ENCODE results near the gene CLCNKA.

Gene CLCNKA

GRCh38 chr1:16021681-16022080, at the start of gene CLCNKA:
CLCNKA (plus strand) TSS chr1:16022036; CDS start chr1:16022620, 584 bp downstream.
- Mint-ChIP-seq H3K27ac (no peak within 1 kb of the TSS), H3K27me3 (ENCODE audit: low read depth, poor library complexity) (peaks cover 37% of the 10 kb centered on the region), H3K4me3 (no peak within 1 kb of the TSS), H3K36me3 (ENCODE audit: low read depth) (no peaks in the 10 kb centered on the region), H3K4me1 (peaks cover 42% of the 10 kb centered on the region), H3K9me3 (no peaks in the 10 kb centered on the region)
- no peak for TF ChIP-seq CTCF (IDR thresholded peaks at IDR 0.05)
- DNase-seq = no peak

- DNase-seq = no peak
- Mint-ChIP-seq H3K4me3 (no peak overlapping the region), H3K36me3 (ENCODE audit: low read depth) (peaks cover 60% of the 10 kb centered on the region), H3K9me3 (peaks cover 42% of the 10 kb centered on the region), H3K4me1 (peaks cover 18% of the 10 kb centered on the region), H3K27ac (no peak overlapping the region), H3K27me3 (ENCODE audit: low read depth, poor library complexity) (peaks cover 11% of the 10 kb centered on the region)
- no peak for TF ChIP-seq CTCF (IDR thresholded peaks at IDR 0.05)
These were observed 49.4 kb upstream of the CLCNKA start for GRCh38 chr1:15972409-15972808.

- TF ChIP-seq CTCF (IDR thresholded peaks at IDR 0.05) = no peak
- Mint-ChIP-seq H3K27ac (no peak overlapping the region), H3K36me3 (ENCODE audit: low read depth) (peaks cover 47% of the 10 kb centered on the region)
These were observed 48.1 kb upstream of the CLCNKA start for GRCh38 chr1:15973772-15974171.

GRCh38 chr1:15974855-15975254, 47.0 kb upstream of the CLCNKA start:
- peak overlapping the region; percentile 91 for H3K4me3 Mint-ChIP-seq
- TF ChIP-seq CTCF (IDR thresholded peaks at IDR 0.05) = no peak
- H3K9me3 Mint-ChIP-seq = peaks cover 44% of the 10 kb centered on the region
- peak overlapping the region; percentile 72 for H3K27ac Mint-ChIP-seq
- H3K27me3 Mint-ChIP-seq (ENCODE audit: low read depth, poor library complexity) = peaks cover 3% of the 10 kb centered on the region
- no peak for DNase-seq
- H3K36me3 Mint-ChIP-seq (ENCODE audit: low read depth) = peaks cover 37% of the 10 kb centered on the region
- H3K4me1 Mint-ChIP-seq = peaks cover 18% of the 10 kb centered on the region

More at GRCh38 chr1:15973772-15974171, 48.1 kb upstream of the CLCNKA start:
- Mint-ChIP-seq H3K4me3 (no peak overlapping the region), H3K27me3 (ENCODE audit: low read depth, poor library complexity) (peaks cover 7% of the 10 kb centered on the region), H3K4me1 (peaks cover 18% of the 10 kb centered on the region), H3K9me3 (peaks cover 41% of the 10 kb centered on the region)
- no peak for DNase-seq

- peak; percentile 80 for DNase-seq
- H3K9me3 Mint-ChIP-seq = peaks cover 39% of the 10 kb centered on the region
- peak overlapping the region; percentile 91 for H3K4me3 Mint-ChIP-seq
- no peak for TF ChIP-seq CTCF (IDR thresholded peaks at IDR 0.05)
- peaks cover 32% of the 10 kb centered on the region for H3K36me3 Mint-ChIP-seq (ENCODE audit: low read depth)
- peaks cover 2% of the 10 kb centered on the region for H3K27me3 Mint-ChIP-seq (ENCODE audit: low read depth, poor library complexity)
- peak overlapping the region; percentile 72 for H3K27ac Mint-ChIP-seq
- H3K4me1 Mint-ChIP-seq = peaks cover 18% of the 10 kb centered on the region
These were observed 46.5 kb upstream of the CLCNKA start for GRCh38 chr1:15975358-15975804.

Data from nephron progenitor cell (in vitro differentiated cells).